PFSK-1 (cell line): ENCODE measurements around the gene FUS.
A peak's percentile ranks its signal among the peaks of the same experiment; 100 is the strongest.

Experiments used
- FOXP2 ChIP-seq: optimal IDR thresholded peaks from 2 replicates; pipeline ENCODE3; 2011; ENCODE audit warnings: borderline replicate concordance, control low read depth, inconsistent platforms; ENCODE audit not compliant: insufficient read depth; ENCODE audit errors: extremely low read length, extremely low read depth
- POLR2AphosphoS5 ChIP-seq: IDR thresholded peaks from 2 replicates; pipeline ENCODE4 v1.6.1; 2012; ENCODE audit warnings: low read depth, mild to moderate bottlenecking, control low read depth, low read length, moderate library complexity
- SIN3A ChIP-seq: IDR thresholded peaks from 2 replicates; pipeline ENCODE4 v1.6.1; 2012; ENCODE audit warnings: mild to moderate bottlenecking, low read length, moderate library complexity, borderline replicate concordance; ENCODE audit not compliant: insufficient read depth
- TAF1 ChIP-seq: IDR thresholded peaks from 2 replicates; pipeline ENCODE4 v1.6.1; 2012; ENCODE audit warnings: low read length, control low read depth, borderline replicate concordance; ENCODE audit not compliant: insufficient read depth
- TF ChIP-seq, protein P1 (sequence below), 2 experiments: IDR thresholded peaks; 2 replicates each; pipeline versions ENCODE4 v1.6.1 to v1.8.0; 2011 to 2012; ENCODE audit warnings: low read depth in 2 of 2, low read length in 2 of 2, control low read depth in 1 of 2, inconsistent platforms in 1 of 2, mild to moderate bottlenecking in 1 of 2, moderate library complexity in 1 of 2; ENCODE audit not compliant: insufficient read depth in 1 of 2

FUS gene

GRCh38 chr16:31167315-31167714 is 12.6 kb upstream of the FUS start:
- no peak for TF ChIP-seq FOXP2
- TF ChIP-seq, protein P1, sequence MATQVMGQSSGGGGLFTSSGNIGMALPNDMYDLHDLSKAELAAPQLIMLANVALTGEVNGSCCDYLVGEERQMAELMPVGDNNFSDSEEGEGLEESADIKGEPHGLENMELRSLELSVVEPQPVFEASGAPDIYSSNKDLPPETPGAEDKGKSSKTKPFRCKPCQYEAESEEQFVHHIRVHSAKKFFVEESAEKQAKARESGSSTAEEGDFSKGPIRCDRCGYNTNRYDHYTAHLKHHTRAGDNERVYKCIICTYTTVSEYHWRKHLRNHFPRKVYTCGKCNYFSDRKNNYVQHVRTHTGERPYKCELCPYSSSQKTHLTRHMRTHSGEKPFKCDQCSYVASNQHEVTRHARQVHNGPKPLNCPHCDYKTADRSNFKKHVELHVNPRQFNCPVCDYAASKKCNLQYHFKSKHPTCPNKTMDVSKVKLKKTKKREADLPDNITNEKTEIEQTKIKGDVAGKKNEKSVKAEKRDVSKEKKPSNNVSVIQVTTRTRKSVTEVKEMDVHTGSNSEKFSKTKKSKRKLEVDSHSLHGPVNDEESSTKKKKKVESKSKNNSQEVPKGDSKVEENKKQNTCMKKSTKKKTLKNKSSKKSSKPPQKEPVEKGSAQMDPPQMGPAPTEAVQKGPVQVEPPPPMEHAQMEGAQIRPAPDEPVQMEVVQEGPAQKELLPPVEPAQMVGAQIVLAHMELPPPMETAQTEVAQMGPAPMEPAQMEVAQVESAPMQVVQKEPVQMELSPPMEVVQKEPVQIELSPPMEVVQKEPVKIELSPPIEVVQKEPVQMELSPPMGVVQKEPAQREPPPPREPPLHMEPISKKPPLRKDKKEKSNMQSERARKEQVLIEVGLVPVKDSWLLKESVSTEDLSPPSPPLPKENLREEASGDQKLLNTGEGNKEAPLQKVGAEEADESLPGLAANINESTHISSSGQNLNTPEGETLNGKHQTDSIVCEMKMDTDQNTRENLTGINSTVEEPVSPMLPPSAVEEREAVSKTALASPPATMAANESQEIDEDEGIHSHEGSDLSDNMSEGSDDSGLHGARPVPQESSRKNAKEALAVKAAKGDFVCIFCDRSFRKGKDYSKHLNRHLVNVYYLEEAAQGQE (IDR thresholded peaks at IDR 0.05; ENCODE audit: insufficient read depth in 1 of 2, low read depth in 2 of 2, low read length in 2 of 2): no peak
- TF ChIP-seq SIN3A: no peak
- no peak for TF ChIP-seq POLR2AphosphoS5
- no peak for TF ChIP-seq TAF1

- TF ChIP-seq SIN3A (no peak), POLR2AphosphoS5 (no peak), FOXP2 (no peak), TAF1 (no peak)
- TF ChIP-seq, protein P1 (IDR thresholded peaks at IDR 0.05; ENCODE audit: insufficient read depth in 1 of 2, low read depth in 2 of 2, low read length in 2 of 2): no peak
Observed at GRCh38 chr16:31168848-31169247, 11.1 kb upstream of the FUS start.

DNA sequence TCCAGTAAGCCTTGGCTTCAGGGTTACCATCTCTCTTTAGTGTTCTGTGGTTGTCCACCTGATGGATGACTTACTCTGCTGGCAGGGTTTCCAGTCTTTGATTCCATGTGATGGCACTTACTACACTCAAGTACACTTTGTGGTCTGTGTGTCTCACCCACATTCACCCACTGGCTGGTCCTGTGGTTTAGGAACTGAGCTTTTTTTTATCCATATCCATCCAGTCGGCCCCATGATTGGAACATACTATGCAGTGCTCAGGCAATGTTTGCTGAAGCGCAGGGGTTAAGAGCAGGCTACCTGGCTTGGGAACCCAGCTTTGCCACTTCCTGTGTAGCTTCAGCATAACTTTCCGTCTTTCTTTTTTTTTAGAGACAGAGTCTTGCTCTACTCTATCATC is 2.8 kb upstream of the FUS start:
- TF ChIP-seq TAF1 (no peak), POLR2AphosphoS5 (no peak), FOXP2 (no peak), SIN3A (no peak)
- TF ChIP-seq, protein P1 (IDR thresholded peaks at IDR 0.05; ENCODE audit: insufficient read depth in 1 of 2, low read depth in 2 of 2, low read length in 2 of 2): no peak

DNA sequence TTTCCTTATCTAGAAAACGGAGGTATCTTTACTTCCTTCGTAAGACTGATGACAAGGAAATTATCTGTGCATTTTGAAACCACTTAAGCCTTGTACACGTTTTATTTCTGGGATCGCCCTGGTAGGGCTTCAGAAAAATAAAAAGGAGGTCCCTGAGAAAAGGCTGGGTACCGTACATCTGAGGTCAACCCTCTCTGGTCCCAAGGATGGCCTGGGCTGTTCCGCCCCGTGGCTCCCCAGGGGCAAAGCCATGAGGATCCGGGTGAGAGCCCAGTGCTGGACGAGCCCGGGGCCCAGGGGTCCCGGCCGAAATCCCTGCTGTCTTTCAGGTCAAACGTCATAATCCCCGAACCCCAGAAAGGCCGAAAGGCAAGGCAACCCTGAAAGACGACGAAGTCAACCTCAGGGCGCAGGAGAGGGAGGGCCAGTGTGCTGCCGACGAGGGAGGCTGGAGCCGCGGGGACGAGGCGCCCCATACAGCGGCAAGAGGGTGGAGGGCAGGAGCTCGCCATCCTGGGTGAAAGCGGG is 656 bp upstream of the FUS start:
- TF ChIP-seq FOXP2 (no peak), SIN3A (no peak), POLR2AphosphoS5 (no peak), TAF1 (no peak)
- TF ChIP-seq, protein P1 (IDR thresholded peaks at IDR 0.05; ENCODE audit: insufficient read depth in 1 of 2, low read depth in 2 of 2, low read length in 2 of 2): no peak

- TF ChIP-seq SIN3A: peak; percentile 40; the same call in 1 of the 2 replicates
- no peak for TF ChIP-seq FOXP2
Observed at GRCh38 chr16:31181102-31181830, 1.3 kb downstream of the FUS start.
